ENCODE data around the gene URM1.

DNA sequence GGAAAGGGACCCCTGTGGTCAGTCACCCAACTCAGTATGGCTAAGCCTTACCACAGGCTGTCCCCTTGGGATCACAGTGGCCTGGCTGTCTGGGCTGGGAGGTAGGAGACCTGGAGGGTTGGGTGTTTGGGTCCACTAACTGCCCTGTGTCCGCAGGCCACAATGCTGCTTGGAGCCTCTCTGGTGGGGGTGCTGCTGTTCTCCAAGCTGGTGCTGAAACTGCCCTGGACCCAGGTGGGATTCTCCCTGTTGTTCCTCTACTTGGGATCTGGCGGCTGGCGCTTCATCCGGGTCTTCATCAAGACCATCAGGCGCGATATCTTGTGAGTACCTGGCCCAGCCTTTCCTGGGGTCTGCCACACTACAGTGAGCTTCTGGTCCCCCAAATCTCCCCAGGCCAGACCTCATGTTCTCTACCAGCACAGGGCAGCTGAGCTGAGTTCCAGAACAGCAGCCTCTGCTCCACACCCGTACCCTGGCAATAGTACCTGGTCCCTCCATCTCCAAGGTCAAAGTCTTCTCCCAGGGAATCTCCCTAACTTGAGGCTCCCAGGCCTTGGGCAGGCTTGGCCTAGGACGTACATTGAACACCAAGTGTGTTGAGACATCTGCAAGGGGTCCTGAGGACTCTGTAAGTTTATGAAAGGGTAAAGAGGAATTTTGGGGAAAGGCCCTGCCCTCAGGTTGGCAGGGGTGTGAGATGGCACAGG lies 28.0 kb upstream of the URM1 start:
- no peak for TF ChIP-seq CTCF (conservative IDR thresholded peaks at IDR 0.05; ENCODE audit: low read depth, low read length)
- no peak for TF ChIP-seq EZH2 (IDR thresholded peaks at IDR 0.05; ENCODE audit: borderline replicate concordance, low read depth, low read length, poor library complexity, severe bottlenecking)

Data from A673 (cell line).